B cell (primary cell): ENCODE measurements around the gene TCF25. TPM values are rescaled to one million over a fixed set of nuclear protein-coding genes. Genes with fewer than 3 reads are reported as not detected.

Experiments
- ATAC-seq: fragments of 200-7000 bp; cut with Tn5 transposase; one replicate; pipeline ENCODE4 v1.10.0; 2021; ENCODE audit warnings: low read depth, mild to moderate bottlenecking, moderate number of reproducible peaks, moderate library complexity
- CTCF ChIA-PET: fragments of 350-600 bp; sonication (Branson Sonifier 250); formaldehyde crosslinking; loops from one replicate; lab custom pipeline; 2021; ENCODE audit warnings: antibody characterized with exemption, inconsistent platforms; lab: Charles Lee
- POLR2A ChIA-PET: fragments of 350-600 bp; sonication (Branson Sonifier 250); formaldehyde crosslinking; loops from one replicate; lab custom pipeline; 2021; ENCODE audit warnings: antibody characterized with exemption; lab: Charles Lee
- DNase-seq: peaks from one replicate; pipeline ENCODE4 v3.0.0; 2013
- H2AFZ ChIP-seq: 2 replicates; pipeline ENCODE4 v1.6.1; 2012; ENCODE audit warnings: mild to moderate bottlenecking, low read depth, low read length; ENCODE audit not compliant: insufficient read depth, poor library complexity, severe bottlenecking
- H3K27ac ChIP-seq, 2 donors: 1 replicate in 1 of 2; 2 replicates in 1 of 2; pipeline ENCODE4 v1.5.1; 2012 to 2013; ENCODE audit warnings: low read length in 2 of 2, mild to moderate bottlenecking in 2 of 2, moderate library complexity in 1 of 2
- H3K27me3 ChIP-seq, 4 experiments: fragments of 200-600 bp in 1 of 4; sonication (generic) in 1 of 4; replicated peaks in 1 of 4; 1 replicate in 2 of 4; 2 replicates in 2 of 4; pipeline versions ENCODE4 v1.6.1 to v1.7.0; 2013 to 2016; ENCODE audit warnings: low read length in 3 of 4, mild to moderate bottlenecking in 2 of 4, mixed read lengths in 1 of 4, moderate library complexity in 1 of 4; ENCODE audit not compliant: insufficient read depth in 4 of 4, control insufficient read depth in 3 of 4; ENCODE audit errors: control extremely low read depth in 1 of 4
- H3K36me3 ChIP-seq, 2 experiments: replicated peaks in 1 of 2; 1 replicate in 1 of 2; 2 replicates in 1 of 2; pipeline versions ENCODE4 v1.6.1 to v1.7.1; 2013; ENCODE audit warnings: low read length in 1 of 2; ENCODE audit not compliant: insufficient read depth in 2 of 2, control insufficient read depth in 1 of 2; ENCODE audit errors: control extremely low read depth in 1 of 2, extremely low read depth in 1 of 2
- H3K4me1 ChIP-seq, 2 donors: fragments of 200-600 bp in 1 of 2; sonication (generic) in 1 of 2; 1 replicate in 1 of 2; 2 replicates in 1 of 2; pipeline versions ENCODE4 v1.5.1 to v1.6.1; 2013 to 2017; ENCODE audit warnings: low read length in 2 of 2; ENCODE audit not compliant: control insufficient read depth in 2 of 2, insufficient read depth in 2 of 2
- H3K4me2 ChIP-seq: replicated peaks from 2 replicates; pipeline ENCODE3; 2012; ENCODE audit warnings: mild to moderate bottlenecking, low read depth, low read length; ENCODE audit not compliant: poor library complexity, severe bottlenecking
- H3K4me3 ChIP-seq, 5 experiments: fragments of 200-600 bp in 1 of 5; sonication (generic) in 1 of 5; 1 replicate in 3 of 5; 2 replicates in 2 of 5; pipeline versions ENCODE4 v1.5.1 to v1.7.0; 2011 to 2016; ENCODE audit warnings: low read length in 4 of 5, mild to moderate bottlenecking in 4 of 5, low read depth in 2 of 5, control low read depth in 1 of 5, moderate library complexity in 1 of 5; ENCODE audit not compliant: insufficient read depth in 1 of 5; ENCODE audit errors: control extremely low read depth in 1 of 5, extremely low read depth in 1 of 5
- H3K79me2 ChIP-seq: fragments of 200-600 bp; sonication (generic); one replicate; pipeline ENCODE4 v1.6.0; 2016; ENCODE audit warnings: low read length; ENCODE audit not compliant: control insufficient read depth, insufficient read depth
- H3K9ac ChIP-seq: fragments of 200-600 bp; sonication (generic); 2 replicates; pipeline ENCODE4 v1.6.1; 2017; ENCODE audit warnings: mild to moderate bottlenecking, low read length, moderate library complexity
- H3K9me3 ChIP-seq, 3 donors: one replicate each; pipeline versions ENCODE4 v1.6.1 to v1.7.1; 2013; ENCODE audit warnings: low read length in 2 of 3; ENCODE audit not compliant: control insufficient read depth in 2 of 3, insufficient read depth in 1 of 3; ENCODE audit errors: control extremely low read depth in 1 of 3
- H4K20me1 ChIP-seq: 2 replicates; pipeline ENCODE4 v1.6.0; 2012; ENCODE audit warnings: mild to moderate bottlenecking, low read length; ENCODE audit not compliant: insufficient read depth, control insufficient read depth, poor library complexity, severe bottlenecking
- H3K27ac Mint-ChIP-seq: one replicate; pipeline ENCODE4 v1.8.0; 2021; ENCODE audit warnings: mixed read lengths
- H3K27me3 Mint-ChIP-seq: one replicate; pipeline ENCODE4 v1.8.0; 2021; ENCODE audit warnings: mixed read lengths
- H3K4me1 Mint-ChIP-seq: one replicate; pipeline ENCODE4 v1.8.0; 2021; ENCODE audit warnings: mixed read lengths
- H3K4me3 Mint-ChIP-seq: one replicate; pipeline ENCODE4 v1.8.0; 2021; ENCODE audit warnings: mixed read lengths
- H3K9me3 Mint-ChIP-seq: one replicate; pipeline ENCODE4 v1.8.0; 2022; ENCODE audit warnings: mixed read lengths; ENCODE audit not compliant: insufficient read depth
- EZH2 ChIP-seq: IDR thresholded peaks from 2 replicates; pipeline ENCODE4 v1.6.1; 2012; ENCODE audit warnings: borderline replicate concordance, low read depth, mild to moderate bottlenecking, moderate library complexity, low read length; ENCODE audit not compliant: insufficient read depth, poor library complexity, severe bottlenecking
- WGBS: methylation state at CpG from one replicate; pipeline ENCODE4 v1.1.5; 2013; ENCODE audit warnings: missing lambda C conversion rate; ENCODE audit not compliant: insufficient coverage; 5-methylcytosine and 5-hydroxymethylcytosine counted together
- intact Hi-C: fragments of 100-400 bp; cut with micrococcal nuclease; formaldehyde crosslinking; loops from one replicate; pipeline ENCODE4 v1.10.0; 2022
- polyA plus RNA-seq: library from polyadenylated mRNA; depleted of rRNA; stranded (reverse); fragments of >200 nt; gene quantifications from 2 replicates; pipeline ENCODE4 v1.2.3, GENCODE V29; 2012
- total RNA-seq, 2 donors: library from RNA; stranded (reverse); fragments of 120-200 nt in 1 of 2; gene quantifications; 1 replicate in 1 of 2; 2 replicates in 1 of 2; pipeline versions ENCODE4 v1.2.3 to v1.2.4, GENCODE V29; 2013 to 2022
- TF ChIP-seq, protein P1 (sequence below): fragments of 200-600 bp; IDR thresholded peaks from one replicate; pipeline ENCODE4 v1.8.0; 2022; ENCODE audit warnings: antibody characterized with exemption, mild to moderate bottlenecking

The TCF25 gene
- total and polyA plus RNA-seq, 2 donors (not counting 1 experiment from before 2014, with no cell fraction given): 200 to 444 TPM

- no peak for TF ChIP-seq EZH2
- TF ChIP-seq, protein P1, sequence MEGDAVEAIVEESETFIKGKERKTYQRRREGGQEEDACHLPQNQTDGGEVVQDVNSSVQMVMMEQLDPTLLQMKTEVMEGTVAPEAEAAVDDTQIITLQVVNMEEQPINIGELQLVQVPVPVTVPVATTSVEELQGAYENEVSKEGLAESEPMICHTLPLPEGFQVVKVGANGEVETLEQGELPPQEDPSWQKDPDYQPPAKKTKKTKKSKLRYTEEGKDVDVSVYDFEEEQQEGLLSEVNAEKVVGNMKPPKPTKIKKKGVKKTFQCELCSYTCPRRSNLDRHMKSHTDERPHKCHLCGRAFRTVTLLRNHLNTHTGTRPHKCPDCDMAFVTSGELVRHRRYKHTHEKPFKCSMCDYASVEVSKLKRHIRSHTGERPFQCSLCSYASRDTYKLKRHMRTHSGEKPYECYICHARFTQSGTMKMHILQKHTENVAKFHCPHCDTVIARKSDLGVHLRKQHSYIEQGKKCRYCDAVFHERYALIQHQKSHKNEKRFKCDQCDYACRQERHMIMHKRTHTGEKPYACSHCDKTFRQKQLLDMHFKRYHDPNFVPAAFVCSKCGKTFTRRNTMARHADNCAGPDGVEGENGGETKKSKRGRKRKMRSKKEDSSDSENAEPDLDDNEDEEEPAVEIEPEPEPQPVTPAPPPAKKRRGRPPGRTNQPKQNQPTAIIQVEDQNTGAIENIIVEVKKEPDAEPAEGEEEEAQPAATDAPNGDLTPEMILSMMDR: peak; percentile 66
- peaks cover 42 to 45% of the 10 kb centered on the region in 2 donors for H3K4me1 ChIP-seq
Measured at GRCh38 chr16:89918453-89919347, 45.3 kb downstream of the TCF25 start, which contains the start of gene MC1R. Gene MC1R, plus strand, starts transcription at chr16:89918862. Its CDS starts 397 bp downstream, at chr16:89919259.

More at GRCh38 chr16:89918453-89919347, 45.3 kb downstream of the TCF25 start, which contains the start of gene MC1R:
- WGBS: 8% methylated on average over 23 of the region's 23 CpGs
- peaks cover 3% of the 10 kb centered on the region for H4K20me1 ChIP-seq
- DNase-seq (peak; percentile 60), ATAC-seq (peak; percentile 28)
- no peak within 1 kb of the TSS for H3K27ac ChIP-seq
- no peaks in the 10 kb centered on the region for H3K36me3 ChIP-seq
- peak within 1 kb of the TSS; percentile 81 for H3K4me3 Mint-ChIP-seq
- H3K9me3 ChIP-seq: peaks cover 0 to 21% (median 0%) of the 10 kb centered on the region in 3 donors
- H3K27ac Mint-ChIP-seq: peak within 1 kb of the TSS; percentile 61
- peaks cover 0 to 49% (median 22%) of the 10 kb centered on the region in 4 experiments for H3K27me3 ChIP-seq
- peak within 1 kb of the TSS; percentile 63 for H3K9ac ChIP-seq
- ChIA-PET POLR2A (interaction anchor here (1.4 kb wide), 1 partner anchor 8 kb away, joined by 5 read pairs; no protein-coding TSS in a partner anchor), CTCF (interaction anchor here (0.9 to 1.5 kb wide), 6 partner anchors 9 to 218 kb away, joined by 3 to 5 read pairs (median 3); no protein-coding TSS in a partner anchor)
- H3K4me2 ChIP-seq: peak within 1 kb of the TSS; percentile 94
- H3K4me3 ChIP-seq: peak within 1 kb of the TSS; percentile 8 to 59 (median 46)
- no peaks in the 10 kb centered on the region for H3K79me2 ChIP-seq
- H3K4me1 Mint-ChIP-seq: peaks cover 36% of the 10 kb centered on the region
- H2AFZ ChIP-seq: peak within 1 kb of the TSS; percentile 60
- intact Hi-C loops: loop anchor here (2.0 kb wide), 2 partner anchors 34 to 54 kb away; no protein-coding TSS in a partner anchor
- H3K27me3 Mint-ChIP-seq: peaks cover 24% of the 10 kb centered on the region
- no peaks in the 10 kb centered on the region for H3K9me3 Mint-ChIP-seq
